GM23248 (cell line): ENCODE data around the gene TRMT2A.

ENCODE experiments used
- EZH2 ChIP-seq: fragments of 200-600 bp; sonication (generic); IDR thresholded peaks from 2 replicates; pipeline ENCODE4 v1.6.1; 2018; ENCODE audit warnings: antibody characterized with exemption, mild to moderate bottlenecking; ENCODE audit not compliant: insufficient read depth, poor library complexity, severe bottlenecking
- EZH2phosphoT487 ChIP-seq: fragments of 200-600 bp; sonication (generic); IDR thresholded peaks from 2 replicates; pipeline ENCODE4 v1.6.1; 2018; ENCODE audit warnings: antibody characterized with exemption, moderate library complexity, mild to moderate bottlenecking, low read depth; ENCODE audit not compliant: insufficient read depth

DNA sequence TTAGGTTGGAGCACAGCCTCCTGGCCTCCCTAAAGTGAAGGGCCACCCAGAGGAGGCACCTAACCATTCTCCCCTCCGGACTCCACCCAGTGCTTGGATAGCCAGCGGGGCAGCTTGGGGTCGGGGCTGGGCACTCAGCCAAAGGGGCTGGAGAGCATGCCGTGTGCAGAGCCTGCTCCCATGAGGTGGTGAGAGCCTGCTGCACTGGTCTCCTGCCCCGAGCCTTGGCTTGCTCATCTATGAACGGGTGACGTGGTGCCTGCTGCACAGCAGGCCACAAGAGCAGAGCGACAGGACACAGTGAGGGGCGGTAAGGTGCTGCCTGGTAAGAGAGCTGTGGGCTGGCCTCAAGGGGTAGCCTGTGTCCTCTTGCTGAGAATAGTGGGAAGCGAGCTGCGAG is 47.8 kb upstream of the TRMT2A start:
- no peak for TF ChIP-seq EZH2
- no peak for TF ChIP-seq EZH2phosphoT487
